MM.1S (cell line): Measurements from ENCODE around the gene ASB11.

Source experiments
- EZH2 ChIP-seq: fragments of 300-600 bp; sonication (generic); optimal IDR thresholded peaks from 2 replicates; pipeline ENCODE3; 2017; ENCODE audit warnings: low read depth, mild to moderate bottlenecking, antibody characterized with exemption, low read length, mixed read lengths
- TF ChIP-seq, protein P1 (sequence below): fragments of 300-600 bp; sonication (generic); IDR thresholded peaks from 2 replicates; pipeline ENCODE4 v1.5.1; 2016; ENCODE audit warnings: antibody characterized with exemption, low read length, mixed read lengths

- TF ChIP-seq, protein P1, sequence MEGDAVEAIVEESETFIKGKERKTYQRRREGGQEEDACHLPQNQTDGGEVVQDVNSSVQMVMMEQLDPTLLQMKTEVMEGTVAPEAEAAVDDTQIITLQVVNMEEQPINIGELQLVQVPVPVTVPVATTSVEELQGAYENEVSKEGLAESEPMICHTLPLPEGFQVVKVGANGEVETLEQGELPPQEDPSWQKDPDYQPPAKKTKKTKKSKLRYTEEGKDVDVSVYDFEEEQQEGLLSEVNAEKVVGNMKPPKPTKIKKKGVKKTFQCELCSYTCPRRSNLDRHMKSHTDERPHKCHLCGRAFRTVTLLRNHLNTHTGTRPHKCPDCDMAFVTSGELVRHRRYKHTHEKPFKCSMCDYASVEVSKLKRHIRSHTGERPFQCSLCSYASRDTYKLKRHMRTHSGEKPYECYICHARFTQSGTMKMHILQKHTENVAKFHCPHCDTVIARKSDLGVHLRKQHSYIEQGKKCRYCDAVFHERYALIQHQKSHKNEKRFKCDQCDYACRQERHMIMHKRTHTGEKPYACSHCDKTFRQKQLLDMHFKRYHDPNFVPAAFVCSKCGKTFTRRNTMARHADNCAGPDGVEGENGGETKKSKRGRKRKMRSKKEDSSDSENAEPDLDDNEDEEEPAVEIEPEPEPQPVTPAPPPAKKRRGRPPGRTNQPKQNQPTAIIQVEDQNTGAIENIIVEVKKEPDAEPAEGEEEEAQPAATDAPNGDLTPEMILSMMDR, result no peak
- no peak for TF ChIP-seq EZH2
Measured at GRCh38 chrX:15233416-15234015, 81.9 kb downstream of the ASB11 start.
